Muscle layer of duodenum (tissue), 2 donors: ENCODE results near the gene TMEM72.

Source experiments
- H3K27ac ChIP-seq: one replicate; pipeline ENCODE4 v1.7.0; 2013; ENCODE audit warnings: mild to moderate bottlenecking, low read length
- H3K27me3 ChIP-seq: one replicate; pipeline ENCODE4 v1.7.0; 2013; ENCODE audit warnings: low read depth, mild to moderate bottlenecking, control low read depth, low read length
- H3K36me3 ChIP-seq, 2 donors: one replicate each; pipeline ENCODE4 v1.7.0; 2013; ENCODE audit warnings: low read length in 2 of 2, control low read depth in 1 of 2, mild to moderate bottlenecking in 1 of 2; ENCODE audit not compliant: insufficient read depth in 2 of 2, control insufficient read depth in 1 of 2
- H3K4me1 ChIP-seq, 2 donors: one replicate each; pipeline ENCODE4 v1.7.0; 2013; ENCODE audit warnings: low read length in 2 of 2, mild to moderate bottlenecking in 2 of 2, control low read depth in 1 of 2, moderate library complexity in 1 of 2; ENCODE audit not compliant: insufficient read depth in 2 of 2, control insufficient read depth in 1 of 2
- H3K4me3 ChIP-seq, 2 donors: one replicate each; pipeline ENCODE4 v1.7.0; 2013; ENCODE audit warnings: low read length in 2 of 2, low read depth in 1 of 2, mild to moderate bottlenecking in 1 of 2
- H3K9me3 ChIP-seq, 2 donors: one replicate each; pipeline ENCODE4 v1.7.0; 2013; ENCODE audit warnings: low read length in 2 of 2, control low read depth in 1 of 2, mild to moderate bottlenecking in 1 of 2; ENCODE audit not compliant: control insufficient read depth in 1 of 2
- donor health status: healthy.

The TMEM72 gene

GRCh38 chr10:44878706-44879530, 32.2 kb upstream of the TMEM72 start:
- peak overlapping the region; percentile 65 to 83 for H3K4me3 ChIP-seq
- no peak overlapping the region for H3K27ac ChIP-seq

GRCh38 chr10:44879531-44879899, 31.6 kb upstream of the TMEM72 start:
- Histone ChIP-seq H3K27me3 (no peaks in the 10 kb centered on the region), H3K4me1 (peaks cover 0 to 12% of the 10 kb centered on the region in 2 donors), H3K4me3 (peak overlapping the region; percentile 65 to 83), H3K36me3 (no peaks in the 10 kb centered on the region), H3K9me3 (no peaks in the 10 kb centered on the region), H3K27ac (no peak overlapping the region)

More at GRCh38 chr10:44878706-44879530, 32.2 kb upstream of the TMEM72 start:
- Histone ChIP-seq H3K4me1 (peaks cover 0 to 12% of the 10 kb centered on the region in 2 donors), H3K9me3 (no peaks in the 10 kb centered on the region), H3K27me3 (no peaks in the 10 kb centered on the region), H3K36me3 (no peaks in the 10 kb centered on the region)

- Histone ChIP-seq H3K36me3 (no peaks in the 10 kb centered on the region), H3K27ac (no peak overlapping the region), H3K9me3 (no peaks in the 10 kb centered on the region), H3K27me3 (no peaks in the 10 kb centered on the region), H3K4me3 (no peak overlapping the region), H3K4me1 (peaks cover 0 to 12% of the 10 kb centered on the region in 2 donors)
These were observed 30.9 kb upstream of the TMEM72 start for GRCh38 chr10:44880090-44880715.

GRCh38 chr10:44881649-44882048, 29.5 kb upstream of the TMEM72 start:
- H3K27ac ChIP-seq: no peak overlapping the region
- peaks cover 0 to 12% of the 10 kb centered on the region in 2 donors for H3K4me1 ChIP-seq
- no peaks in the 10 kb centered on the region for H3K36me3 ChIP-seq
- no peak overlapping the region for H3K4me3 ChIP-seq
- no peaks in the 10 kb centered on the region for H3K27me3 ChIP-seq
- no peaks in the 10 kb centered on the region for H3K9me3 ChIP-seq

GRCh38 chr10:44882166-44882720, 28.9 kb upstream of the TMEM72 start:
- H3K27ac ChIP-seq: no peak overlapping the region
- H3K4me1 ChIP-seq: peaks cover 0 to 12% of the 10 kb centered on the region in 2 donors
- no peaks in the 10 kb centered on the region for H3K36me3 ChIP-seq
- no peak overlapping the region for H3K4me3 ChIP-seq
- no peaks in the 10 kb centered on the region for H3K9me3 ChIP-seq
- H3K27me3 ChIP-seq: no peaks in the 10 kb centered on the region

- no peaks in the 10 kb centered on the region for H3K27me3 ChIP-seq
- H3K36me3 ChIP-seq: no peaks in the 10 kb centered on the region
- H3K27ac ChIP-seq: no peak overlapping the region
- H3K9me3 ChIP-seq: no peaks in the 10 kb centered on the region
- no peak overlapping the region for H3K4me3 ChIP-seq
- H3K4me1 ChIP-seq: peaks cover 0 to 5% of the 10 kb centered on the region in 2 donors
These were observed 27.4 kb upstream of the TMEM72 start for GRCh38 chr10:44883593-44884331.

- Histone ChIP-seq H3K9me3 (no peaks in the 10 kb centered on the region), H3K36me3 (no peaks in the 10 kb centered on the region), H3K27ac (no peak overlapping the region), H3K4me3 (no peak overlapping the region), H3K4me1 (no peaks in the 10 kb centered on the region), H3K27me3 (no peaks in the 10 kb centered on the region)
These were observed 25.4 kb upstream of the TMEM72 start for GRCh38 chr10:44885710-44886109.

- no peaks in the 10 kb centered on the region for H3K36me3 ChIP-seq
- no peaks in the 10 kb centered on the region for H3K4me1 ChIP-seq
These were observed 24.2 kb upstream of the TMEM72 start for GRCh38 chr10:44886966-44887365.

GRCh38 chr10:44888886-44889285, 22.3 kb upstream of the TMEM72 start:
- Histone ChIP-seq H3K27me3 (no peaks in the 10 kb centered on the region), H3K27ac (no peak overlapping the region), H3K4me3 (no peak overlapping the region), H3K9me3 (no peaks in the 10 kb centered on the region), H3K36me3 (no peaks in the 10 kb centered on the region), H3K4me1 (no peaks in the 10 kb centered on the region)

More at GRCh38 chr10:44886966-44887365, 24.2 kb upstream of the TMEM72 start:
- no peaks in the 10 kb centered on the region for H3K9me3 ChIP-seq
- no peak overlapping the region for H3K27ac ChIP-seq
- H3K4me3 ChIP-seq: no peak overlapping the region
- H3K27me3 ChIP-seq: no peaks in the 10 kb centered on the region

- Histone ChIP-seq H3K4me3 (no peak overlapping the region), H3K9me3 (no peaks in the 10 kb centered on the region), H3K36me3 (no peaks in the 10 kb centered on the region), H3K27ac (no peak overlapping the region), H3K27me3 (no peaks in the 10 kb centered on the region), H3K4me1 (no peaks in the 10 kb centered on the region)
These were observed 21.3 kb upstream of the TMEM72 start for GRCh38 chr10:44889834-44890233.
